ENCODE measurements around the gene NFATC2. TPM values are rescaled to one million over a fixed set of nuclear protein-coding genes. Genes with fewer than 3 reads are reported as not detected.

NFATC2 gene
- total and polyA plus RNA-seq, 2 experiments from 2014 or later: 0.52 to 0.59 TPM

DNA sequence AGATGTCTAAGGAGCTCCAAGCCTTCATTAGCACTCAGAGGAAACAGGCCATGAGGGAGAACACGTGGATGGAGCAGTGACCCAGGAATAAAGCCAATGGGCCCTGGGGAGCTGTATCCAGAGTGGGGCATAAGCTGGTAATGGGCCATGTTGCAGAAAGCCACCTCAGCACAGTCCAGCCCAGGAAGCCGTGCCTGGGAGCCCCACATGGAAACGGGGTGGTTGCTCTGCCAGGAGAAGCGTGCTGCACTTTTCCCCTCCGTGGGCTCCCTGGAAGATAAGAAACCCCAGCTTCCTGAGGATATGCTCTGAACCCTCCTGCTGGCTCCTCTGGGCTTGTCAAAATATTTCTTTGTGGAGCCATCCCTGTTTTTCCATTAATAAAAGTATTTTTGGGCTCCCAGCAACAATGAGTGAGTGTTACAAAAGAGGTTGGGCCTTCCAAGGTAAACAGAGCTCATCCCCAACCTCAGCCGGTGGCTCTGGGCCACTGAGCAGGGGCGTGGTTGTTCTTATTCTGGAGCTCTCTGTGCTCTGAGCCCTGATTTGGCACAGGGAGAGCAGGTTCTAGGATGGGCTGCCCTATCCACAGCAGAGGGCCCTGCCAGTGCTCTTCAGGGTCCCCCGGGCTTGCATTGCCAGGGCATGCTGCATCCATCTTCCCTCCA, 31.2 kb upstream of the NFATC2 start:
- DNase-seq (ENCODE audit: low spot score) (no peak), ATAC-seq (no peak)
- Histone ChIP-seq H3K27ac (ENCODE audit: low read depth) (no peak overlapping the region), H3K9me2 (ENCODE audit: insufficient read depth) (no peaks in the 10 kb centered on the region), H3K27me3 (ENCODE audit: insufficient read depth) (no peaks in the 10 kb centered on the region), H2AFZ (no peak overlapping the region), H3K79me2 (replicated peaks; ENCODE audit: insufficient read depth) (no peaks in the 10 kb centered on the region), H4K20me1 (replicated peaks; ENCODE audit: insufficient read depth) (no peaks in the 10 kb centered on the region), H3F3A (replicated peaks; ENCODE audit: low read depth) (no peaks in the 10 kb centered on the region), H3K4me2 (no peak overlapping the region), H3K4me1 (ENCODE audit: insufficient read depth) (no peaks in the 10 kb centered on the region), H3K4me3 (no peak overlapping the region), H3K36me3 (ENCODE audit: insufficient read depth) (no peaks in the 10 kb centered on the region)
- peaks cover 6% of the 10 kb centered on the region; the same call in 2 of the 3 replicates for H3K9me3 Mint-ChIP-seq
- peaks cover 6% of the 10 kb centered on the region for H3K27me3 Mint-ChIP-seq (ENCODE audit: insufficient read depth, low read depth, poor library complexity)
- H3K4me3 Mint-ChIP-seq: no peak overlapping the region
- H3K4me1 Mint-ChIP-seq: no peaks in the 10 kb centered on the region; the same call in 2 of the 3 replicates
- no peak overlapping the region for H3K27ac Mint-ChIP-seq
- no peaks in the 10 kb centered on the region for H3K36me3 Mint-ChIP-seq (ENCODE audit: low read depth)
- TF ChIP-seq NANOG (IDR thresholded peaks at IDR 0.05; ENCODE audit: borderline replicate concordance) (no peak), POLR2AphosphoS5 (IDR thresholded peaks at IDR 0.05; ENCODE audit: low read depth) (no peak), EZH2phosphoT487 (IDR thresholded peaks at IDR 0.05; ENCODE audit: unreplicated experiment) (no peak), CTCF (conservative IDR thresholded peaks at IDR 0.05; ENCODE audit: low read depth in 2 of 2) (no peak), ZNF114 (CRISPR knock-in tag; IDR thresholded peaks at IDR 0.05) (no peak), EZH2 (IDR thresholded peaks at IDR 0.05; ENCODE audit: low read depth, unreplicated experiment) (no peak), CREB1 (CRISPR knock-in tag; IDR thresholded peaks at IDR 0.05; ENCODE audit: low read depth) (no peak), STAT1 (IDR thresholded peaks at IDR 0.05; ENCODE audit: unreplicated experiment) (no peak), ZNF462 (CRISPR knock-in tag; IDR thresholded peaks at IDR 0.05) (no peak), ZNF331 (CRISPR knock-in tag; IDR thresholded peaks at IDR 0.05; ENCODE audit: low read depth) (no peak), JUNB (IDR thresholded peaks at IDR 0.05; ENCODE audit: unreplicated experiment) (no peak)
- TF ChIP-seq, protein P1, sequence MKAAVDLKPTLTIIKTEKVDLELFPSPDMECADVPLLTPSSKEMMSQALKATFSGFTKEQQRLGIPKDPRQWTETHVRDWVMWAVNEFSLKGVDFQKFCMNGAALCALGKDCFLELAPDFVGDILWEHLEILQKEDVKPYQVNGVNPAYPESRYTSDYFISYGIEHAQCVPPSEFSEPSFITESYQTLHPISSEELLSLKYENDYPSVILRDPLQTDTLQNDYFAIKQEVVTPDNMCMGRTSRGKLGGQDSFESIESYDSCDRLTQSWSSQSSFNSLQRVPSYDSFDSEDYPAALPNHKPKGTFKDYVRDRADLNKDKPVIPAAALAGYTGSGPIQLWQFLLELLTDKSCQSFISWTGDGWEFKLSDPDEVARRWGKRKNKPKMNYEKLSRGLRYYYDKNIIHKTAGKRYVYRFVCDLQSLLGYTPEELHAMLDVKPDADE (IDR thresholded peaks at IDR 0.05): no peak
- TF ChIP-seq, protein P2, sequence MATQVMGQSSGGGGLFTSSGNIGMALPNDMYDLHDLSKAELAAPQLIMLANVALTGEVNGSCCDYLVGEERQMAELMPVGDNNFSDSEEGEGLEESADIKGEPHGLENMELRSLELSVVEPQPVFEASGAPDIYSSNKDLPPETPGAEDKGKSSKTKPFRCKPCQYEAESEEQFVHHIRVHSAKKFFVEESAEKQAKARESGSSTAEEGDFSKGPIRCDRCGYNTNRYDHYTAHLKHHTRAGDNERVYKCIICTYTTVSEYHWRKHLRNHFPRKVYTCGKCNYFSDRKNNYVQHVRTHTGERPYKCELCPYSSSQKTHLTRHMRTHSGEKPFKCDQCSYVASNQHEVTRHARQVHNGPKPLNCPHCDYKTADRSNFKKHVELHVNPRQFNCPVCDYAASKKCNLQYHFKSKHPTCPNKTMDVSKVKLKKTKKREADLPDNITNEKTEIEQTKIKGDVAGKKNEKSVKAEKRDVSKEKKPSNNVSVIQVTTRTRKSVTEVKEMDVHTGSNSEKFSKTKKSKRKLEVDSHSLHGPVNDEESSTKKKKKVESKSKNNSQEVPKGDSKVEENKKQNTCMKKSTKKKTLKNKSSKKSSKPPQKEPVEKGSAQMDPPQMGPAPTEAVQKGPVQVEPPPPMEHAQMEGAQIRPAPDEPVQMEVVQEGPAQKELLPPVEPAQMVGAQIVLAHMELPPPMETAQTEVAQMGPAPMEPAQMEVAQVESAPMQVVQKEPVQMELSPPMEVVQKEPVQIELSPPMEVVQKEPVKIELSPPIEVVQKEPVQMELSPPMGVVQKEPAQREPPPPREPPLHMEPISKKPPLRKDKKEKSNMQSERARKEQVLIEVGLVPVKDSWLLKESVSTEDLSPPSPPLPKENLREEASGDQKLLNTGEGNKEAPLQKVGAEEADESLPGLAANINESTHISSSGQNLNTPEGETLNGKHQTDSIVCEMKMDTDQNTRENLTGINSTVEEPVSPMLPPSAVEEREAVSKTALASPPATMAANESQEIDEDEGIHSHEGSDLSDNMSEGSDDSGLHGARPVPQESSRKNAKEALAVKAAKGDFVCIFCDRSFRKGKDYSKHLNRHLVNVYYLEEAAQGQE (IDR thresholded peaks at IDR 0.05; ENCODE audit: unreplicated experiment): no peak
